Neural progenitor cell (in vitro differentiated cells): ENCODE data around the gene SH2D1B.

Experiments used
- CTCF ChIP-seq: fragments of 200-600 bp; sonication (generic); IDR thresholded peaks from 2 replicates; pipeline ENCODE4 v1.5.1; 2017; ENCODE audit warnings: antibody characterized with exemption, mild to moderate bottlenecking
- EZH2phosphoT487 ChIP-seq: fragments of 200-600 bp; sonication (generic); IDR thresholded peaks from 2 replicates; pipeline ENCODE4 v1.6.1; 2017; ENCODE audit warnings: antibody characterized with exemption

GRCh38 chr1:162396201-162396906 is 15.6 kb downstream of the SH2D1B start:
- TF ChIP-seq EZH2phosphoT487, result no peak
- TF ChIP-seq CTCF, result no peak
